Activated gamma-delta T cell treated with Interleukin-2 at 50 U/mL for 16 hours (primary cell): ENCODE data around the gene HACE1.
A peak's percentile ranks its signal among the peaks of the same experiment; 100 is the strongest.
"Not testable (repeated sequence)": the region's sequence is repeated elsewhere in the genome, so short reads cannot be mapped to it uniquely, and the experiment has no call there.

Source experiments
- DNase-seq: peaks from one replicate; pipeline ENCODE4 v3.0.0-alpha.2; 2020

The HACE1 gene

GRCh38 chr6:104859225-104860146 lies at the start of gene HACE1:
HACE1 (minus strand) TSS chr6:104859919; CDS start chr6:104859642, 277 bp downstream.
- peak; percentile 83 for DNase-seq

- DNase-seq = no peak
These were observed 49.3 kb upstream of the HACE1 start for GRCh38 chr6:104908888-104909525.

GRCh38 chr6:104908031-104908887 lies 48.5 kb upstream of the HACE1 start:
- DNase-seq = no peak

- not testable (repeated sequence) for DNase-seq
These were observed 39.2 kb upstream of the HACE1 start for GRCh38 chr6:104898893-104899292.

GRCh38 chr6:104896914-104897313 lies 37.2 kb upstream of the HACE1 start:
- DNase-seq = no peak

- no peak for DNase-seq
These were observed 28.3 kb upstream of the HACE1 start for GRCh38 chr6:104888066-104888465.

DNA sequence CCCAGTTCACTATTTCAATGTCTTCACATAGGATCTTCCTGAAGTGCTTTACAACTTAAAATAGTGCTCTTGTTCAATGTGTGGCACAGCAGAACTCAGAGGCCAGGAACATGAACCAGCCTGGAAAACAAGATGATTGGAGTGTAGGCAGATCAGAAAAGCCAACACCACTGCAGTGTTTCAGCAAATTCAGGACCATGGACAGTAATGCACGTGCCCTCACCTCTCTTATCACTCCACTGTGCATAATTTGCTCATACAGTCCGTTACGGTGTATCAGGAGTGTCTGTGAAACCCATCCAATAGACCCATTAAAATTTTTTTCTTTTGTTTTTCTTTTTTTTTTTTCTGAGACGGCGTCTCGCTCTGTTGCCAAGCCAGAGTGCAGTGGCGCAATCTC lies 27.6 kb upstream of the HACE1 start:
- DNase-seq = no peak

DNA sequence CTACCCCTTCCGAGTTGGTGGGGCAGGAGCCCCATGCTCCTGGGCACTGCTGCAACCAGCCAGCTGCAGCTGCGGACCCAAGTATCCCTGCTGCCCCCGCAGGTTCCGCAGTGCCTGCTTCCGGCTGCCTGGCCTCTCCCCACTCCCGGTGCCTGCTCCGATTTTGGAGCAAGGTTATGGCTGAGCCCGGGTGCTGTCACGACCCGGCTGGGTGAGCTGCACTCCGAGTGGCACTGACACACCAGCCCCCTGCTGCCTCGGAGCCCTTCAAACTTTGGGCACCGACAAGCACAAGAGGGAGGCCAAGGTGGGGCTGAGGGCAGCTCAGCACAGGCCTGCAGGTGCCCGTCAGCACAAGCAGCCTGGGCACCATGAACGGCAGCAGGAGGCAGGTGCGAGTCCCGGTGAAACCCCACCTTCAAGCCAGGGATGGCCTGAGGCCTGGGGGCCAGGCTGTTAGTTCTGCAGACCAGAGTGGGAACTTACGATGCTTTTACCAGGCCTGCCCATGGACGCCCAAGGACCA lies 25.9 kb upstream of the HACE1 start:
- DNase-seq = no peak

GRCh38 chr6:104884867-104885517 lies 25.3 kb upstream of the HACE1 start:
- DNase-seq = no peak

GRCh38 chr6:104881964-104882668 lies 22.4 kb upstream of the HACE1 start:
- no peak for DNase-seq

GRCh38 chr6:104862456-104862855 lies 2.7 kb upstream of the HACE1 start:
- no peak for DNase-seq

- no peak for DNase-seq
These were observed 502 bp upstream of the HACE1 start for GRCh38 chr6:104860221-104860620.

GRCh38 chr6:104858642-104859041 lies 1.1 kb downstream of the HACE1 start:
- DNase-seq = no peak

DNA sequence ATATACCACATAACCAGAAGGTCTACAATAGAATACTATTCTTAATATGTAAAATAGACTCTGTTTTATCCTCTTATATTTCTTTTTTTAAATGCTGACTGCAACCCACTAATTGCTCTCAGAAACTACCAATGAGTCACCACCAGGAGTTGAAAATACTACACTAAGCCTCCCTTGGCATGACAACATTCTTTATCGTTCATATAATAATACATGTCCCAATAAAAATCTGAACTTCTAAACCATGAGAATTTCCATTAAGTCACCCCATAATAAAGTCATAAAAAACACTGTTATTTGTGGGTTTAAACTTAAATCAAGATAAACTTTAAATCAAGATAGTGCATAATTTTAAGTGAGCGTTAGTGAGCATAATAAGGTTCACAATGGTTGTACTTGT lies 4.2 kb downstream of the HACE1 start:
- DNase-seq = no peak

DNA sequence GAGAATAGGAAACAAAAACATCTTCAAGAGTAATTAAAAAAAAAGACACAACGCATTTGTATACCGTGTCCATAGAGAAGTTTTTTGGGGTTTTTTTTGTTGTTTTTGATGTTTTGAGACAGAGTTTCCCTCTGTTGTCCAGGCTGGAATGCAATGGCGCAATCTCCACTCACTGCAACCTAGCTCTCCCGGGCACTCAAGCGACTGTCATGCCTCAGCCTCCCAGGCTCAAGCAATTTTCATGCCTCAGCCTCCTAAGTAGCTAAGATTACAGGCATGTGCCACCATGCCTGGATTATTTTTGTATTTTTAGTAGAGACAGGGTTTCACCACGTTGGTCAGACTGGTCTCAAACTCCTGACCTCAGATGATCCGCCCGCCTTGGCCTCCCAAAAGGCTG lies 12.0 kb downstream of the HACE1 start:
- DNase-seq = not testable (repeated sequence)

DNA sequence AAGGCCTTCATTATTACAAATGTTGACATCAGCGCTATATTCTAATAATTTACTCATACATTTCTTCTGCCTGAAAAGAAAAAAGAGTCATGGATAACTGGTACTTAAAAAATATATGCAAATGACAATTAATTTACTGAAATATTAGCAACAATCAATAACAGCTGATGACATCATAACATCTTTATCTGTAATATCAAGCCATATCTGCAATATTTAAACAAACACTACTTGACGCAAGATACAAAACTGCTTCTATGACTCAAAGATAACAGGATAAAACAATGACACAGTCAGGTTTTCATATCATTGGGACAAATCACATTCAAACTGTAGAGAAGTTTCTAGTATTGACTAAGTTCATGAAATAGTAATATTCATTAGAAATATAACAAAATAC lies 16.5 kb downstream of the HACE1 start:
- DNase-seq = no peak

- DNase-seq = no peak
These were observed 22.6 kb downstream of the HACE1 start for GRCh38 chr6:104837158-104837557.

DNA sequence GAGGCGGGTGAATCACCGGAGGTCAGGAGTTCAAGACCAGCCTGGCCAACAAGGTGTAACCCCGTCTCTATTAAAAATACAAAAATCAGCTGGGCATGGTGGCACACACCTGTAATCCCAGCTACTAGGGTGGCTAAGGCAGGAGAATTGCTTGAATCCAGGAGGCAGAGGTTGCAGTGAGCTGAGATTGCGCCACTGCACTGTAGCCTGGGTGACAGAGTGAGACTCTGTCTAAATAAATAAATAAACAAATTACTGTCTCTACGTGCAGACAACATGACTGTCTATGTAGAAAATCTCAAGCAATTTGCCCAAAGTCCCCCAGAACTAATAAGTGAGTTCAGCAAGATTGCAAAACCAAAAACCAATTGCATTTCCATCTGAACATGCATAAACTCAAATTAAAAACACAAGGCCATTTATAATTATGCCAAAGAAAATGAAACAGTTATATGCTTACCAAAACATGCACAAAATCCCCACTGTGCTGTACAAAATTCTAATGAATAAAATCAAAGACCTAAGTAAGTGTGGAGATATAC lies 23.2 kb downstream of the HACE1 start:
- not testable (repeated sequence) for DNase-seq

DNA sequence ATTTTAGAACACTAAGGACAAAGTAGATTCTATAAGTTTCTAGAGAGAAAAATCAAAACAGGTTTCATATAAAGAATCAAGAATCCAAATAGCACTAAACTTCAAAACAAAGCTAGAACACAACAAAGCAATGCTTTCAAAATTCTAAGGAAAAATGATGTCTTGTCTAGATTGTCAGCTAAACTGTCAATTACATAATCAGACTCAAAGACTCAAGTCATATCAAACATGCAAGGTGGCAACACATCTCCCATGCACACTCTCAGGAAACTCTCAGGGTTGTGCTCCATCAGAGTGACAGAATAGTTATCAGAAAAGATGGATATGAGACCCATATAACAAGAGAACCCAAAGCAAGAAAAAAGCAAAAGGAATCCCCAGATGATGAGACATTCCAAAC lies 23.9 kb downstream of the HACE1 start:
- no peak for DNase-seq

- no peak for DNase-seq
These were observed 30.3 kb downstream of the HACE1 start for GRCh38 chr6:104829183-104829958.

GRCh38 chr6:104828478-104828877 lies 31.2 kb downstream of the HACE1 start:
- no peak for DNase-seq
